ENCODE data around the gene TNKS1BP1. TPM values are rescaled to one million over a fixed set of nuclear protein-coding genes. Genes with fewer than 3 reads are reported as not detected.

TNKS1BP1 gene
- polyA plus RNA-seq, 2 of the 4 experiments (the other 2 are of a cell fraction), result 35.0 to 53.1 TPM

GRCh38 chr11:57335343-57336110 is 10.8 kb upstream of the TNKS1BP1 start, which contains the start of gene SSRP1:
TSS of gene SSRP1 (minus strand) at chr11:57335892. CDS start at chr11:57335121, 771 bp downstream.
- POLR2A ChIA-PET, result interaction anchor here (0.9 to 2.5 kb wide), 8 partner anchors 9 to 406 kb away, joined by 3 to 35 read pairs (median 5); partner anchors contain the start of genes SELENOH and TNKS1BP1
- FAIRE-seq (no peak), ATAC-seq (peak; percentile 94 to 99), DNase-seq (ENCODE audit: low read depth in 1 of 2, low spot score in 1 of 2) (peak; percentile 91 to 92)
- peak within 1 kb of the TSS; percentile 81 for H3K4me3 ChIP-seq
- H3K27ac ChIP-seq, result peak within 1 kb of the TSS; percentile 95 to 99
- H3K4me2 ChIP-seq, result peak within 1 kb of the TSS; percentile 99
- H3K9me3 ChIP-seq, result no peaks in the 10 kb centered on the region
- H3K4me1 ChIP-seq, result peaks cover 18% of the 10 kb centered on the region
- WGBS (ENCODE audit: missing lambda C conversion rate), result 4% methylated on average over 22 of the region's 69 CpGs
- CTCF ChIA-PET, result interaction anchor here (0.7 to 2.3 kb wide), 5 partner anchors 9 to 122 kb away, joined by 3 to 8 read pairs (median 5); no protein-coding TSS in a partner anchor
- TF ChIP-seq CHD2 (IDR thresholded peaks at IDR 0.05; ENCODE audit: low read length, partially characterized antibody) (no peak), CHD4 (IDR thresholded peaks at IDR 0.05; ENCODE audit: borderline replicate concordance) (no peak), HES2 (IDR thresholded peaks at IDR 0.05) (no peak), BCL3 (IDR thresholded peaks at IDR 0.05) (peak; percentile 82), GATA3 (IDR thresholded peaks at IDR 0.05; ENCODE audit: borderline replicate concordance) (no peak), TFCP2L1 (CRISPR knock-in tag; IDR thresholded peaks at IDR 0.05) (no peak), ELK1 (IDR thresholded peaks at IDR 0.05; ENCODE audit: low read depth, low read length) (no peak), RCOR1 (IDR thresholded peaks at IDR 0.05; ENCODE audit: low read depth, low read length) (no peak), PBX3 (IDR thresholded peaks at IDR 0.05) (0 out of 2 replicates have a peak, but pooled peaks have one; percentile 31), E2F6 (IDR thresholded peaks at IDR 0.05; ENCODE audit: borderline replicate concordance, low read depth) (peak; percentile 83), HOXB5 (CRISPR knock-in tag; IDR thresholded peaks at IDR 0.05) (no peak), RFX5 (IDR thresholded peaks at IDR 0.05) (no peak), ZNF302 (CRISPR knock-in tag; IDR thresholded peaks at IDR 0.05) (no peak), HOXA7 (CRISPR knock-in tag; IDR thresholded peaks at IDR 0.05) (no peak), CTCF (IDR thresholded peaks at IDR 0.05) (no peak; the same call in 2 of the 3 replicates), KDM1A (IDR thresholded peaks at IDR 0.05; ENCODE audit: low read depth) (no peak), CBX8 (IDR thresholded peaks at IDR 0.05) (no peak), JUN (IDR thresholded peaks at IDR 0.05) (peak; percentile 81 to 94), FOSB (CRISPR knock-in tag; IDR thresholded peaks at IDR 0.05) (no peak), MAZ (IDR thresholded peaks at IDR 0.05; ENCODE audit: borderline replicate concordance, low read depth, low read length) (no peak), USF2 (IDR thresholded peaks at IDR 0.05) (no peak), NR3C1 (IDR thresholded peaks at IDR 0.05) (no peak), POLR2A (IDR thresholded peaks at IDR 0.05; ENCODE audit: low read length) (peak; percentile 56), MAX (IDR thresholded peaks at IDR 0.05) (peak; percentile 87), RARB (CRISPR knock-in tag; IDR thresholded peaks at IDR 0.05) (no peak), HDAC2 (IDR thresholded peaks at IDR 0.05) (no peak)
- TF ChIP-seq, protein P1, sequence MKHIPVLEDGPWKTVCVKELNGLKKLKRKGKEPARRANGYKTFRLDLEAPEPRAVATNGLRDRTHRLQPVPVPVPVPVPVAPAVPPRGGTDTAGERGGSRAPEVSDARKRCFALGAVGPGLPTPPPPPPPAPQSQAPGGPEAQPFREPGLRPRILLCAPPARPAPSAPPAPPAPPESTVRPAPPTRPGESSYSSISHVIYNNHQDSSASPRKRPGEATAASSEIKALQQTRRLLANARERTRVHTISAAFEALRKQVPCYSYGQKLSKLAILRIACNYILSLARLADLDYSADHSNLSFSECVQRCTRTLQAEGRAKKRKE (CRISPR knock-in tag; IDR thresholded peaks at IDR 0.05; ENCODE audit: low read depth), result no peak
- TF ChIP-seq, protein P2, sequence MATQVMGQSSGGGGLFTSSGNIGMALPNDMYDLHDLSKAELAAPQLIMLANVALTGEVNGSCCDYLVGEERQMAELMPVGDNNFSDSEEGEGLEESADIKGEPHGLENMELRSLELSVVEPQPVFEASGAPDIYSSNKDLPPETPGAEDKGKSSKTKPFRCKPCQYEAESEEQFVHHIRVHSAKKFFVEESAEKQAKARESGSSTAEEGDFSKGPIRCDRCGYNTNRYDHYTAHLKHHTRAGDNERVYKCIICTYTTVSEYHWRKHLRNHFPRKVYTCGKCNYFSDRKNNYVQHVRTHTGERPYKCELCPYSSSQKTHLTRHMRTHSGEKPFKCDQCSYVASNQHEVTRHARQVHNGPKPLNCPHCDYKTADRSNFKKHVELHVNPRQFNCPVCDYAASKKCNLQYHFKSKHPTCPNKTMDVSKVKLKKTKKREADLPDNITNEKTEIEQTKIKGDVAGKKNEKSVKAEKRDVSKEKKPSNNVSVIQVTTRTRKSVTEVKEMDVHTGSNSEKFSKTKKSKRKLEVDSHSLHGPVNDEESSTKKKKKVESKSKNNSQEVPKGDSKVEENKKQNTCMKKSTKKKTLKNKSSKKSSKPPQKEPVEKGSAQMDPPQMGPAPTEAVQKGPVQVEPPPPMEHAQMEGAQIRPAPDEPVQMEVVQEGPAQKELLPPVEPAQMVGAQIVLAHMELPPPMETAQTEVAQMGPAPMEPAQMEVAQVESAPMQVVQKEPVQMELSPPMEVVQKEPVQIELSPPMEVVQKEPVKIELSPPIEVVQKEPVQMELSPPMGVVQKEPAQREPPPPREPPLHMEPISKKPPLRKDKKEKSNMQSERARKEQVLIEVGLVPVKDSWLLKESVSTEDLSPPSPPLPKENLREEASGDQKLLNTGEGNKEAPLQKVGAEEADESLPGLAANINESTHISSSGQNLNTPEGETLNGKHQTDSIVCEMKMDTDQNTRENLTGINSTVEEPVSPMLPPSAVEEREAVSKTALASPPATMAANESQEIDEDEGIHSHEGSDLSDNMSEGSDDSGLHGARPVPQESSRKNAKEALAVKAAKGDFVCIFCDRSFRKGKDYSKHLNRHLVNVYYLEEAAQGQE (IDR thresholded peaks at IDR 0.05), result no peak

Measured in A549 (cell line).